HG03342 (cell line): ENCODE results near the gene PRDM4.
A peak's percentile ranks its signal among the peaks of the same experiment; 100 is the strongest.
"Not testable (repeated sequence)": the region's sequence is repeated elsewhere in the genome, so short reads cannot be mapped to it uniquely, and the experiment has no call there.

Source experiments
- ATAC-seq: cut with Tn5 transposase; IDR thresholded peaks from one replicate; pipeline ENCODE4 v1.9.1; 2021; ENCODE audit warnings: mild to moderate bottlenecking, moderate library complexity; ENCODE audit not compliant: unreplicated experiment

PRDM4 gene

GRCh38 chr12:107775093-107775721 lies 14.3 kb upstream of the PRDM4 start:
- ATAC-seq: no peak

GRCh38 chr12:107774349-107775029 lies 13.6 kb upstream of the PRDM4 start, which contains the start of gene ASCL4:
ASCL4 (plus strand) TSS chr12:107774704; CDS start chr12:107775219, 515 bp downstream.
- ATAC-seq: no peak

GRCh38 chr12:107767466-107767865 lies 6.5 kb upstream of the PRDM4 start:
- no peak for ATAC-seq

- ATAC-seq: no peak
Observed at GRCh38 chr12:107765316-107765715, 4.4 kb upstream of the PRDM4 start.

- no peak for ATAC-seq
Observed at GRCh38 chr12:107764626-107765025, 3.7 kb upstream of the PRDM4 start.

GRCh38 chr12:107762874-107763273 lies 1.9 kb upstream of the PRDM4 start:
- ATAC-seq: no peak

GRCh38 chr12:107761502-107761904 lies 566 bp upstream of the PRDM4 start:
- ATAC-seq: no peak

- peak; percentile 19 for ATAC-seq
Observed at GRCh38 chr12:107760207-107760808, 629 bp downstream of the PRDM4 start.

- no peak for ATAC-seq
Observed at GRCh38 chr12:107759410-107759809, 1.5 kb downstream of the PRDM4 start.

GRCh38 chr12:107749083-107749482 lies 11.9 kb downstream of the PRDM4 start:
- ATAC-seq: no peak

GRCh38 chr12:107748472-107748871 lies 12.5 kb downstream of the PRDM4 start:
- ATAC-seq: no peak

- peak; percentile 99 for ATAC-seq
Observed at GRCh38 chr12:107736914-107737313, 24.0 kb downstream of the PRDM4 start.

- ATAC-seq: no peak
Observed at GRCh38 chr12:107735763-107736162, 25.2 kb downstream of the PRDM4 start.

GRCh38 chr12:107734139-107734538 lies 26.8 kb downstream of the PRDM4 start:
- no peak for ATAC-seq

- ATAC-seq: no peak
Observed at GRCh38 chr12:107732365-107732764, 28.6 kb downstream of the PRDM4 start.

GRCh38 chr12:107731366-107731765 lies 29.6 kb downstream of the PRDM4 start:
- ATAC-seq: no peak

- no peak for ATAC-seq
Observed at GRCh38 chr12:107730618-107731341, 30.2 kb downstream of the PRDM4 start.

GRCh38 chr12:107727742-107728141 lies 33.2 kb downstream of the PRDM4 start:
- not testable (repeated sequence) for ATAC-seq

GRCh38 chr12:107727327-107727726 lies 33.6 kb downstream of the PRDM4 start:
- not testable (repeated sequence) for ATAC-seq

GRCh38 chr12:107718606-107719005 lies 42.3 kb downstream of the PRDM4 start:
- no peak for ATAC-seq

- ATAC-seq: no peak
Observed at GRCh38 chr12:107715780-107716179, 45.2 kb downstream of the PRDM4 start.
